HepG2 (cell line): ENCODE data around the gene PRM2. TPM values are rescaled to one million over a fixed set of nuclear protein-coding genes. Genes with fewer than 3 reads are reported as not detected.

Experiments used
- ARNTL ChIP-seq: sonication (generic); formaldehyde crosslinking; IDR thresholded peaks from 2 replicates; pipeline ENCODE4 v1.4.0; 2020; ENCODE audit warnings: mild to moderate bottlenecking, missing genetic modification reagents
- CREB3 ChIP-seq: sonication (generic); formaldehyde crosslinking; IDR thresholded peaks from 2 replicates; pipeline ENCODE4 v1.5.0; 2020; ENCODE audit warnings: missing genetic modification reagents
- FOXO4 ChIP-seq: sonication (generic); formaldehyde crosslinking; conservative IDR thresholded peaks from 2 replicates; pipeline ENCODE4 v1.8.1; 2023; ENCODE audit warnings: missing genetic modification reagents
- HNRNPLL ChIP-seq: fragments of 200-400 bp; formaldehyde crosslinking; IDR thresholded peaks from 2 replicates; pipeline ENCODE4 v1.6.1; 2017; ENCODE audit warnings: mild to moderate bottlenecking, low read depth, low read length; ENCODE audit not compliant: poor library complexity, severe bottlenecking
- MED8 ChIP-seq: sonication (generic); formaldehyde crosslinking; IDR thresholded peaks from 2 replicates; pipeline ENCODE4 v1.8.1; 2023; ENCODE audit warnings: mild to moderate bottlenecking, missing genetic modification reagents; ENCODE audit not compliant: insufficient replicate concordance
- SAFB2 ChIP-seq: sonication (generic); formaldehyde crosslinking; IDR thresholded peaks from 2 replicates; pipeline ENCODE4 v1.5.1; 2020; ENCODE audit warnings: missing genetic modification reagents, low read depth, mild to moderate bottlenecking, borderline replicate concordance
- TCF12 ChIP-seq, 2 experiments: fragments of 450-650 bp in 1 of 2; sonication (generic) in 1 of 2; formaldehyde crosslinking in 1 of 2; IDR thresholded peaks; 2 replicates each; pipeline versions ENCODE4 v1.6.1 to v1.8.0; 2017 to 2022; ENCODE audit warnings: antibody characterized with exemption in 1 of 2, mild to moderate bottlenecking in 1 of 2, missing genetic modification reagents in 1 of 2, moderate library complexity in 1 of 2
- ZC3H13 ChIP-seq: sonication (generic); formaldehyde crosslinking; IDR thresholded peaks from 2 replicates; pipeline ENCODE4 v1.8.1; 2023; ENCODE audit warnings: mild to moderate bottlenecking, missing genetic modification reagents, moderate library complexity
- ZFY ChIP-seq: sonication (generic); formaldehyde crosslinking; IDR thresholded peaks from 2 replicates; pipeline ENCODE4 v1.4.0; 2020; ENCODE audit warnings: missing genetic modification reagents
- ZNF333 ChIP-seq: sonication (generic); formaldehyde crosslinking; IDR thresholded peaks from 2 replicates; pipeline ENCODE4 v1.4.0; 2020; ENCODE audit warnings: mild to moderate bottlenecking, missing genetic modification reagents, borderline replicate concordance
- ZNF547 ChIP-seq: sonication (generic); formaldehyde crosslinking; IDR thresholded peaks from 2 replicates; pipeline ENCODE4 v1.5.1; 2020; ENCODE audit warnings: mild to moderate bottlenecking, missing genetic modification reagents
- ZNF776 ChIP-seq: sonication (generic); formaldehyde crosslinking; IDR thresholded peaks from 2 replicates; pipeline ENCODE4 v1.4.0; 2020; ENCODE audit warnings: mild to moderate bottlenecking, missing genetic modification reagents
- ZSCAN9 ChIP-seq: IDR thresholded peaks from 2 replicates; pipeline ENCODE4 v1.6.1; 2016; ENCODE audit warnings: borderline replicate concordance
- polyA plus RNA-seq, 8 experiments: library from polyadenylated mRNA; depleted of rRNA in 3 of 8; stranded (reverse) in 7 of 8; unstranded in 1 of 8; fragments of >200 nt; fragmentation: Illumina TruSeq in 4 of 8; extraction: Trizol in 4 of 8; gene quantifications; 2 replicates each; pipeline versions ENCODE4 v1.2.1 to v1.2.3, GENCODE V29; 2011 to 2016; ENCODE audit warnings: low read depth in 4 of 8, missing spikeins in 1 of 8, mixed read lengths in 1 of 8; ENCODE audit not compliant: insufficient read depth in 1 of 8
- total RNA-seq, 5 experiments: library from RNA; depleted of rRNA; stranded (reverse); fragments of >200 nt; fragmentation: Illumina TruSeq; extraction: Trizol; gene quantifications; 2 replicates each; pipeline ENCODE4 v1.2.3, GENCODE V29; 2016; ENCODE audit warnings: low read depth in 1 of 5
- TF ChIP-seq, protein P1 (sequence below): sonication (generic); formaldehyde crosslinking; IDR thresholded peaks from 2 replicates; pipeline ENCODE4 v1.5.0; 2020; ENCODE audit warnings: mild to moderate bottlenecking, missing genetic modification reagents, borderline replicate concordance
- TF ChIP-seq, protein P2 (sequence below): sonication (generic); formaldehyde crosslinking; IDR thresholded peaks from 2 replicates; pipeline ENCODE4 v1.4.0; 2020; ENCODE audit warnings: missing genetic modification reagents, borderline replicate concordance

PRM2 gene
- total and polyA plus RNA-seq, 2 of the 13 experiments (the other 11 are each of a cell fraction or from before 2014, with no cell fraction given) = 0.54 TPM; not detected in 1

DNA sequence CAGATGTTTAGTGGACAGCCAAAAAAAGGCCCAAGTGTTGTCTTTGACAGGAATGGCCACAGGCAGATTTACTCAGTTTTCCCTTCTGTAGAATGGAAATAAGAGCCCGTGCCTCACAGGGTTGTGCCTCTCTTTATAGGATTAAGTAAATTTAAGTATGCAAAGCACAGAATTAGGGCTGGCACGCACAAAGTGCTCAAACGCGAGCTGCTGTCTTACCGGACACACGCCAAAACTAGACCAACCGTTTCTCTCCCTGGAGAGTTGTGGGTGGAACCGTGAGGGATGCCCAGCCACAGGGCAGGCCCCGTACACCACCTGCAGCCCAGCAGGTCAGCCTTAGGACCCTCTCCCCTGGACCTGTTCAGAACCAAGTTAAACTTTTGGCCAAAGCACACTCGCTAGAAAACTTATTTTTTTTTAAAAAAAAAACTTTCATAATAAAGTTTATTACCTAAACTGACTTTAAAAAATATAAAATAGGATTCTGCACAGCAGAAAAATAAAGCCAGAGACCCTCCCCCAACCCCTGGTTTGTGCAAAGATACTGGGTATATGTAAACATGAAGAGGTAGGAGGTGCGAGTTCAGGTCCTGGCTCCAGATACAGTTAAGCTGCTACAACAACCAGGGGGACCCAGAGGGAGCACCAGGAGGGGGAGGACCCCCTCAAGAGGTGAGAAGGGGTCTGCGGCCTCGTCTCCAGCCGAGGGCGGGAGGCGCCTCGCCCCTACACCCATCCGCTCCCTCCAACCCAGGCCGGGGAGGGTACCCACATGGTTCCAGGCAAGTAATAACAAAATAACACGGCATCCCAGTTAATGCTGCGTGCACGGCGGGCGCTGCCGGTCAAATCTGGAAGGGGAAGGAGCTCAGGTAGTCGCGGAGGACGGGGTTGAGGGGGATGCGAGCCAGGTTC lies 22.0 kb downstream of the PRM2 start (continued):
- TF ChIP-seq, protein P1, sequence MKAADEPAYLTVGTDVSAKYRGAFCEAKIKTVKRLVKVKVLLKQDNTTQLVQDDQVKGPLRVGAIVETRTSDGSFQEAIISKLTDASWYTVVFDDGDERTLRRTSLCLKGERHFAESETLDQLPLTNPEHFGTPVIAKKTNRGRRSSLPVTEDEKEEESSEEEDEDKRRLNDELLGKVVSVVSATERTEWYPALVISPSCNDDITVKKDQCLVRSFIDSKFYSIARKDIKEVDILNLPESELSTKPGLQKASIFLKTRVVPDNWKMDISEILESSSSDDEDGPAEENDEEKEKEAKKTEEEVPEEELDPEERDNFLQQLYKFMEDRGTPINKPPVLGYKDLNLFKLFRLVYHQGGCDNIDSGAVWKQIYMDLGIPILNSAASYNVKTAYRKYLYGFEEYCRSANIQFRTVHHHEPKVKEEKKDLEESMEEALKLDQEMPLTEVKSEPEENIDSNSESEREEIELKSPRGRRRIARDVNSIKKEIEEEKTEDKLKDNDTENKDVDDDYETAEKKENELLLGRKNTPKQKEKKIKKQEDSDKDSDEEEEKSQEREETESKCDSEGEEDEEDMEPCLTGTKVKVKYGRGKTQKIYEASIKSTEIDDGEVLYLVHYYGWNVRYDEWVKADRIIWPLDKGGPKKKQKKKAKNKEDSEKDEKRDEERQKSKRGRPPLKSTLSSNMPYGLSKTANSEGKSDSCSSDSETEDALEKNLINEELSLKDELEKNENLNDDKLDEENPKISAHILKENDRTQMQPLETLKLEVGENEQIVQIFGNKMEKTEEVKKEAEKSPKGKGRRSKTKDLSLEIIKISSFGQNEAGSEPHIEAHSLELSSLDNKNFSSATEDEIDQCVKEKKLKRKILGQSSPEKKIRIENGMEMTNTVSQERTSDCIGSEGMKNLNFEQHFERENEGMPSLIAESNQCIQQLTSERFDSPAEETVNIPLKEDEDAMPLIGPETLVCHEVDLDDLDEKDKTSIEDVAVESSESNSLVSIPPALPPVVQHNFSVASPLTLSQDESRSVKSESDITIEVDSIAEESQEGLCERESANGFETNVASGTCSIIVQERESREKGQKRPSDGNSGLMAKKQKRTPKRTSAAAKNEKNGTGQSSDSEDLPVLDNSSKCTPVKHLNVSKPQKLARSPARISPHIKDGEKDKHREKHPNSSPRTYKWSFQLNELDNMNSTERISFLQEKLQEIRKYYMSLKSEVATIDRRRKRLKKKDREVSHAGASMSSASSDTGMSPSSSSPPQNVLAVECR = peak; percentile 22; the same call in 1 of the 2 replicates
- TF ChIP-seq ZFY (CRISPR knock-in tag) = 0 out of 2 replicates have a peak, but pooled peaks have one; percentile 24
- TF ChIP-seq, protein P2, sequence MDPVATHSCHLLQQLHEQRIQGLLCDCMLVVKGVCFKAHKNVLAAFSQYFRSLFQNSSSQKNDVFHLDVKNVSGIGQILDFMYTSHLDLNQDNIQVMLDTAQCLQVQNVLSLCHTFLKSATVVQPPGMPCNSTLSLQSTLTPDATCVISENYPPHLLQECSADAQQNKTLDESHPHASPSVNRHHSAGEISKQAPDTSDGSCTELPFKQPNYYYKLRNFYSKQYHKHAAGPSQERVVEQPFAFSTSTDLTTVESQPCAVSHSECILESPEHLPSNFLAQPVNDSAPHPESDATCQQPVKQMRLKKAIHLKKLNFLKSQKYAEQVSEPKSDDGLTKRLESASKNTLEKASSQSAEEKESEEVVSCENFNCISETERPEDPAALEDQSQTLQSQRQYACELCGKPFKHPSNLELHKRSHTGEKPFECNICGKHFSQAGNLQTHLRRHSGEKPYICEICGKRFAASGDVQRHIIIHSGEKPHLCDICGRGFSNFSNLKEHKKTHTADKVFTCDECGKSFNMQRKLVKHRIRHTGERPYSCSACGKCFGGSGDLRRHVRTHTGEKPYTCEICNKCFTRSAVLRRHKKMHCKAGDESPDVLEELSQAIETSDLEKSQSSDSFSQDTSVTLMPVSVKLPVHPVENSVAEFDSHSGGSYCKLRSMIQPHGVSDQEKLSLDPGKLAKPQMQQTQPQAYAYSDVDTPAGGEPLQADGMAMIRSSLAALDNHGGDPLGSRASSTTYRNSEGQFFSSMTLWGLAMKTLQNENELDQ (CRISPR knock-in tag) = no peak
- TF ChIP-seq FOXO4 = 0 out of 2 replicates have a peak, but pooled peaks have one; percentile 27
- TF ChIP-seq HNRNPLL = peak; percentile 16
- TF ChIP-seq ZNF547 (CRISPR knock-in tag) = 0 out of 2 replicates have a peak, but pooled peaks have one; percentile 17
- TF ChIP-seq CREB3 (CRISPR knock-in tag) = no peak
- TF ChIP-seq MED8 (CRISPR knock-in tag) = peak; percentile 31
- TF ChIP-seq TCF12 (IDR thresholded peaks at IDR 0.05) = no peak
- TF ChIP-seq TCF12 (CRISPR knock-in tag; IDR thresholded peaks at IDR 0.05) = 0 out of 2 replicates have a peak, but pooled peaks have one; percentile 34
- peak; percentile 36; the same call in 1 of the 2 replicates for TF ChIP-seq ZNF333 (CRISPR knock-in tag)
- peak; percentile 96 for TF ChIP-seq ZC3H13 (CRISPR knock-in tag)
- 0 out of 2 replicates have a peak, but pooled peaks have one; percentile 31 for TF ChIP-seq ZNF776 (CRISPR knock-in tag)
- TF ChIP-seq ZSCAN9 (CRISPR knock-in tag) = no peak
- TF ChIP-seq ARNTL (CRISPR knock-in tag) = peak; percentile 16; the same call in 1 of the 2 replicates
- 0 out of 2 replicates have a peak, but pooled peaks have one; percentile 15 for TF ChIP-seq SAFB2 (CRISPR knock-in tag)
